HG02623 (cell line): Measurements from ENCODE around the gene AP4E1.
"Not testable (repeated sequence)": the region's sequence is repeated elsewhere in the genome, so short reads cannot be mapped to it uniquely, and the experiment has no call there.

Experiments used
- ATAC-seq: cut with Tn5 transposase; IDR thresholded peaks from one replicate; pipeline ENCODE4 v1.9.1; 2021; ENCODE audit warnings: moderate library complexity; ENCODE audit not compliant: unreplicated experiment

AP4E1 gene

GRCh38 chr15:50908209-50909009, at the start of gene AP4E1:
AP4E1 (plus strand) TSS chr15:50908683; CDS start chr15:50908779, 96 bp downstream.
- ATAC-seq, result peak; percentile 64

GRCh38 chr15:50860824-50861223, 47.7 kb upstream of the AP4E1 start:
- ATAC-seq, result no peak

GRCh38 chr15:50862553-50862952, 45.9 kb upstream of the AP4E1 start:
- no peak for ATAC-seq

- ATAC-seq, result no peak
Measured at GRCh38 chr15:50864873-50865272, 43.6 kb upstream of the AP4E1 start.

- ATAC-seq, result no peak
Measured at GRCh38 chr15:50865515-50866353, 42.7 kb upstream of the AP4E1 start.

- no peak for ATAC-seq
Measured at GRCh38 chr15:50871832-50872231, 36.7 kb upstream of the AP4E1 start.

- ATAC-seq, result no peak
Measured at GRCh38 chr15:50872832-50873426, 35.6 kb upstream of the AP4E1 start.

GRCh38 chr15:50873935-50874361, 34.5 kb upstream of the AP4E1 start:
- peak; percentile 69 for ATAC-seq

- not testable (repeated sequence) for ATAC-seq
Measured at GRCh38 chr15:50875238-50875637, 33.2 kb upstream of the AP4E1 start.

- no peak for ATAC-seq
Measured at GRCh38 chr15:50876260-50876988, 32.1 kb upstream of the AP4E1 start.

- ATAC-seq, result no peak
Measured at GRCh38 chr15:50876989-50877360, 31.5 kb upstream of the AP4E1 start.

GRCh38 chr15:50879016-50879617, 29.4 kb upstream of the AP4E1 start:
- ATAC-seq, result peak; percentile 45

- ATAC-seq, result no peak
Measured at GRCh38 chr15:50880206-50880605, 28.3 kb upstream of the AP4E1 start.

GRCh38 chr15:50880651-50881114, 27.8 kb upstream of the AP4E1 start:
- peak; percentile 31 for ATAC-seq

- ATAC-seq, result no peak
Measured at GRCh38 chr15:50881121-50882048, 27.1 kb upstream of the AP4E1 start.

GRCh38 chr15:50883903-50884302, 24.6 kb upstream of the AP4E1 start:
- ATAC-seq, result no peak

- ATAC-seq, result no peak
Measured at GRCh38 chr15:50884540-50884939, 23.9 kb upstream of the AP4E1 start.

GRCh38 chr15:50886139-50886467, 22.4 kb upstream of the AP4E1 start:
- ATAC-seq, result no peak

GRCh38 chr15:50886611-50887345, 21.7 kb upstream of the AP4E1 start:
- no peak for ATAC-seq
